NCI-H187 (cell line): ENCODE results near the gene RAPGEF5.

Experiments used
- DNase-seq, 2 experiments: peaks; one replicate each; lab custom pipeline; 2025; lab: John Stamatoyannopoulos, UW

RAPGEF5 gene

GRCh38 chr7:22305706-22306105, 51.2 kb downstream of the RAPGEF5 start:
- DNase-seq = no peak

GRCh38 chr7:22302951-22303423, 54.0 kb downstream of the RAPGEF5 start:
- no peak for DNase-seq

- DNase-seq = no peak
Observed at GRCh38 chr7:22302193-22302592, 54.8 kb downstream of the RAPGEF5 start.

- no peak for DNase-seq
Observed at GRCh38 chr7:22301790-22302189, 55.2 kb downstream of the RAPGEF5 start.

GRCh38 chr7:22300839-22301238, 56.1 kb downstream of the RAPGEF5 start:
- DNase-seq = no peak

GRCh38 chr7:22296916-22297315, 60.0 kb downstream of the RAPGEF5 start:
- DNase-seq = no peak

- DNase-seq = no peak
Observed at GRCh38 chr7:22296265-22296566, 60.7 kb downstream of the RAPGEF5 start.

GRCh38 chr7:22295402-22296264, 61.3 kb downstream of the RAPGEF5 start:
- no peak for DNase-seq

GRCh38 chr7:22292531-22292930, 64.4 kb downstream of the RAPGEF5 start:
- no peak for DNase-seq

GRCh38 chr7:22291977-22292376, 65.0 kb downstream of the RAPGEF5 start:
- DNase-seq = no peak

- DNase-seq = no peak
Observed at GRCh38 chr7:22288202-22288601, 68.8 kb downstream of the RAPGEF5 start.

GRCh38 chr7:22287412-22287811, 69.5 kb downstream of the RAPGEF5 start:
- no peak for DNase-seq

GRCh38 chr7:22286436-22286835, 70.5 kb downstream of the RAPGEF5 start:
- no peak for DNase-seq

GRCh38 chr7:22281481-22281880, 75.5 kb downstream of the RAPGEF5 start:
- DNase-seq = no peak

- no peak for DNase-seq
Observed at GRCh38 chr7:22280031-22280430, 76.9 kb downstream of the RAPGEF5 start.

- DNase-seq = no peak
Observed at GRCh38 chr7:22278660-22279059, 78.3 kb downstream of the RAPGEF5 start.

GRCh38 chr7:22277375-22277774, 79.6 kb downstream of the RAPGEF5 start:
- DNase-seq = no peak

- DNase-seq = no peak
Observed at GRCh38 chr7:22275661-22276060, 81.3 kb downstream of the RAPGEF5 start.

- DNase-seq = no peak
Observed at GRCh38 chr7:22271311-22271710, 85.6 kb downstream of the RAPGEF5 start.

- no peak for DNase-seq
Observed at GRCh38 chr7:22270371-22270770, 86.6 kb downstream of the RAPGEF5 start.

- no peak for DNase-seq
Observed at GRCh38 chr7:22269963-22270362, 87.0 kb downstream of the RAPGEF5 start.

- no peak for DNase-seq
Observed at GRCh38 chr7:22268884-22269421, 88.0 kb downstream of the RAPGEF5 start.

GRCh38 chr7:22267930-22268615, 88.9 kb downstream of the RAPGEF5 start:
- DNase-seq = no peak
